Anterior cingulate cortex (tissue), 58 donors: Measurements from ENCODE around the gene RAB44.

ENCODE experiments used
- DNase-seq, 58 donors: peaks; one replicate each; lab custom pipeline; 2025; lab: John Stamatoyannopoulos, UW

The RAB44 gene

DNA sequence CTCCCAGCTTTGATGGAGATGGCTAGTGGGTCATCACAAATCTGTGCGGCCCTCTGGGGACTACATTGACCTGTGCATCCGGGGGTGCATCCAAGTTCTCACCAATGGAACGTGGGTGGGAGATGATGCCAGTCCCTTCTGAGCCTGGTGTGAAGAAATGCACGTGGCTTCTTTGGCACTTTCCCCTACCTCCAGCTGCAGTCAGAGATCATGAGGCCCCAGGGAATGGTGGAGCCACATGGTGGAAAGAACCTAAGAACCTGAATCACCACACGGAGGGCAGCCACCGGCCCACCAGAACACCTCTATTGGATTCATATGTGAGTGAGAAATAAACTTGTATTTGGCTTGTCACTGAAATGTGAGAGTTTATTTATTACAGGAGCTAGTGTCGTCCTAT lies 29.0 kb upstream of the RAB44 start:
- DNase-seq: no peak

DNA sequence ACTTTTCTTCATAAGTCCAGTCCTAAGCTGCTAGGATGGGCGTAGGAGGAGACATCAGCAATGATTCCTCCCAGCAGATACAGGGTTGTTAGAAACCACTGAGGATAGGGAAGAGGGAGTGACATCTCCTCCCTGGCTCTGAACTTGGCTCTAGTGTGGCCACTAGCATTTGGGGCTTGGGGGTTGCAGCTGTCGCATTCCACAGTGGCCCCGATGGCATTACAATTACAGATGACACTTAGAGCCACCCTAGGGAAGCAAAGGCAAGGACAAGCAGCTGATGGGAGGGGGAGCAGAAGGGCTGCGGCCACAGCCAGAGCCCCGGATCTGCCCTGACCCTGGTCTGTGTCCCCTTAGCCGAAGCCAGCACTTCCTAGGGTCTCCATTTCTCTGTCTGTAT lies 28.6 kb upstream of the RAB44 start:
- no peak for DNase-seq

DNA sequence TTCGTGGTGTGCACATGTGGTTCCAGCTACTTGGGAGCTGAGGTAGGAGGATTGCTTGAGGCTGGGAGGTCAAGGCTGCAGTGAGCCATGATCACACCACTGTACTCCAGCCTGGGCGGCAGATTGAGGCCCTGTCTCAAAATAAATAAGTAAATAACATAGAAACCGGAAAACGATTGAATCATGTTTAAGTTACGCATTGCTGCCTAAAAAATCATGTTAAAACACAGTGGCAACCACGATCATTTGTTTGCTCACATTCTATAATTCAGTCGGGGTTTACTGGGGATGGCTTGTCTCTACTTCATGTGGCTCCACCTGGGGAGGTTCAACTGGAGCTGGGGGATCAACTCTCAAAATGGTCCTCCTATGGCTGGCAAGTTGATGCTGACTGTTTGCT lies 27.4 kb upstream of the RAB44 start:
- no peak for DNase-seq

DNA sequence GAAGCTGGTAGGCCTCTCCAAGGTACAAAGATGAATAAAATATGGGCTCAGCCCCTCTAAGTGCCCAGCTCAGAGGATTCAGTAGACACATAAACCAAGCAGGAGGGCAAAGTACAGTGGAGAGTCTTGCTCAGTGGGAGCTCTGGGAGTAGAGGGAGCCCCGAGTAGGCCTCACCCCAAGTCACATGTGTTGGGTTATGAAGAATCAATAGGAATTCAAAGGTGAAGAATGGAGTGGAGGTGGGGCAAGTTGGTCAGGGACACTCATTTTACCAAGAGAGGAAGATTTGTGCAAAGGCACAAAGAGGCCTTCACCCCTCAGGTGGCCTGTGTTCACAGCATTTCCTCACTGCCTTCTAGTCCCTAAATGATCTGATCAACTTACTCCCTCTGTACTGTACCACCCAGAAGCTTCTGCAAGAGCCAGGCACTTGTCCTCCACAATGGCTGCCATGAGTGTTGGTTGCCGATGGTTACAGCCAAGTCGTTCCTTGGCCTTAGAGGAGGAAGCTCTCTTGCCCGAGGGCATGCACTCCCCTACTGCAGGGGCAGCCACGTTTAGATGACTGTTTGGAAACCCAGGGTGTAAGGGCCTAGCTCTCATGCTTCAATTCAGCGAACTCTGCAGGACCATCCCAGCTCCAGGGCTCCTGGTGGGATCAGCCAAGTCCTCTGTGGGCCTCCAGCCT lies 25.8 kb upstream of the RAB44 start:
- no peak for DNase-seq

DNA sequence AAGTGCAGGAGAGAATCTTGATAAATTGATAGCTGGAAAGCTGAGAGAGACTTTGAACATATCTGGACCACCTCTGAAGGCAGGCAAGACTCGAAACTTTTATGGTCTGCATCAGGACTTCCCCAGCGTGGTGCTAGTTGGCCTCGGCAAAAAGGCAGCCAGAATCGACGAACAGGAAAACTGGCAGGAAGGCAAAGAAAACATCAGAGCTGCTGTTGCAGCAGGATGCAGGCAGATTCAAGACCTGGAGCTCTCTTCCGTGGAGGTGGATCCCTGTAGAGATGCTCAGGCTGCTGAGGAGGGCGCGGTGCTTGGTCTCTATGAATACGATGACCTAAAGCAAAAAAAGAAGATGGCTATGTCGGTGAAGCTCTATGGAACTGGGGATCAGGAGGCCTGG lies 23.7 kb upstream of the RAB44 start:
- DNase-seq: no peak

DNA sequence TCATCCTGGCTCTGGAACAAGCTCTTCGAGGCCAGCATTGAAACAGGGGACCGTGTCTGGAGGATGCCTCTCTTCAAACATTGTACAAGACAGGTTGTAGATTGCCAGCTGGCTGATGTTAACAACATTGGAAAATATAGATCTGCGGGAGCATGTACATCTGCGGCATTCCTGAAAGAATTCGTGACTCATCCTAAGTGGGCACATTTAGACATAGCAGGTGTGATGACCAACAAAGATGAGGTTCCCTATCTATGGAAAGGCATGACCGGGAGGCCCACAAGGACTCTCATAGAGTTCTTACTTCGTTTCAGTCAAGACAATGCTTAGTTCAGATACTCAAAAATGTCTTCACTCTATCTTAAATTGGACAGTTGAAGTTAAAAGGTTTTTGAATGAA lies 22.7 kb upstream of the RAB44 start:
- DNase-seq: no peak

DNA sequence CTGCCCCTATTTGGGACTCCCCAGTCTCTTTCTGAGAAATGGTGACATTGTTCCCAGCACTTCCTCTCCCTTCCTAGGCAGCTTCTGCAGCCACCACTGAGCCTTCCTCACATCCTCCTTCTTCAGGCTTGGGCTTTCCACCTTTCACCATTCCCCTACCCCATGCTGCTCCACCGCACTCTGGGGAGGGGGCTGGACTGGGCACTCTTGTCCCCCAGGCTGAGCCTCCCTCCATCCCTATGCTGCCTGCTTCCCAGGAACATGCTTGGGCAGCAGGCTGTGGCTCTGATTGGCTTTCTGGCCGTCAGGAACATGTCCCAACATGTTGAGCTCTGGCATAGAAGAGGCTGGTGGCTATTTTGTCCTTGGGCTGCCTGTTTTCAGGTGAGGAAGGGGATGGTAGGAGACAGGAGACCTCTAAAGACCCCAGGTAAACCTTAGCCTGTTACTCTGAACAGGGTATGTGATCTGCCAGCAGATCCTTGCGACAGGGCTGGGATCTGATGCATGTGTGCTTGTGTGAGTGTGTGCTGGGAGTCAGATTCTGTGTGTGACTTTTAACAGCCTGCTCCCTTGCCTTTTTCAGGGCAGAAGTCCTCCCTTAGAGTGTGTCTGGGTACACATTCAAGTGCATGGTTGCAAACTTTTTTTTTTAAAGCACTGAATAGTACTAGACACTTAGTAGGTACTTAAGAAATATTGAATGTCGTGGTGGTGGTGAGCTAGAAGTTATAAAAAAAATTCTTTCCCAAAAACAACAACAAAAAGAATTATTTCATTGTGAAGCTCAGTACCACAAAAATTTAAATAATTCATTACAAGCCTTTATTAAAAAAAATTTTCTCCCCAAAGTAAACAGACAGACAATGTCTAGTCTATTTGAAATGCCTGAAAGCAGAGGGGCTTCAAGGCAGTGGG lies 21.2 kb upstream of the RAB44 start:
- peak in 3 of 58 donors; percentile 8 to 15 (median 10) for DNase-seq

DNA sequence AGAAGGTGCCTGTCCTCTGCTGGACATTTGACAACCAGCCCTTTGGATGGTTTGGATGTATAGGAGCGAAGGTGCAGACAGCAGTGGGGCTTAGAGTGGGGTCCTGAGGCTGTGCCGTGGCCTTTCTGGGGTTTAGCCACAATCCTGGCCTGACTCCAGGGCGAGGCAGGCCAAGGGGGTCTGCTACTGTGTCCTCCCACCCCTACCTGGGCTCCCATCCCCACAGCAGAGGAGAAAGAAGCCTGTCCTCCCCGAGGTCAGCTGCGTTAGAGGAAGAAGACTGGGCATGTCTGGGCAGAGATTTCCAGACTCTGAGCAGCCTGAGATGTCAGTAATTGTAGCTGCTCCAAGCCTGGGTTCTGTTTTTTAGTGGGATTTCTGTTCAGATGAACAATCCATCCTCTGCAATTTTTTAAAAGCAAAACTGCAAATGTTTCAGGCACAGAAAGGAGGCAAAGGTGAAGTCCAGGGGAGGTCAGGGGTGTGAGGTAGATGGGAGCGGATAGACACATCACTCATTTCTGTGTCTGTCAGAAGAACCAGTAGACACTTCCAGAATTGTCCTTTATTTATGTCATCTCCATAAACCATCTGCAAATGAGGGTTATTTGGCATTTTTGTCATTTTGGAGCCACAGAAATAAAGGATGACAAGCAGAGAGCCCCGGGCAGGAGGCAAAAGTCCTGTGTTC lies 20.4 kb upstream of the RAB44 start:
- peak in 3 of 58 donors; percentile 12 to 25 (median 18) for DNase-seq

DNA sequence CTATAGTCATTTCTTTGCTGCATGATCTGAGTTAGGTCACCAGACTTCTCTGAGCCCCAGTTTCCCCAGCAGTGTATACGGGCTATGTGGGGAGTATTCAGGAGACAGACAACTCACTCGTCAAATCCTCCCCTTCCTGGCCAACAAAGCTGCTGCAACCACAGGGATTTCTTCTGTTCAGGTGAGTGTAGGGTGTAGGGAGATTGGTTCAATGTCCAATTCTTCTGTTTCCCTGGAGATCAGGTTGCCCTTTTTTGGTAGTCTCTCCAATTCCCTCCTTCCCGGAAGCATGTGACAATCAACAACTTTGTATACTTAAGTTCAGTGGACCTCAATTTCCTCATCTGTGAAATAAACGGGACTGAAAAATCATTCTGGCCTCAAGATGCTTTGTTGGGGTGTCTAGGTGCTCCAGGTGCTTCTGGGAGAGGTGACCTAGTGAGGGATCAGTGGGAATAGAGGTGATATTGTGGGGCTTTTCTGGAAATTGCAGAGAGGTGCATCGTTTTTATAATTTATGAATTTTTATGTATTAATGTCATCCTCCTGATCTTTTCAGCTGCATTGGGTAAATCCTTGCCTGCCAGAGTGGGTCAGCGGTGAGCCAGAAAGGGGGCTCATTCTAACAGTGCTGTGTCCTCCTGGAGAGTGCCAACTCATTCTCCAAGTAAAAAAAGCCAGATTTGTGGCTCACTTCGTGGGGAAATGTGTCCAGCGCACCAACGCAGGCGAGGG lies 19.7 kb upstream of the RAB44 start:
- DNase-seq: peak in 2 of 58 donors; percentile 25 to 29

DNA sequence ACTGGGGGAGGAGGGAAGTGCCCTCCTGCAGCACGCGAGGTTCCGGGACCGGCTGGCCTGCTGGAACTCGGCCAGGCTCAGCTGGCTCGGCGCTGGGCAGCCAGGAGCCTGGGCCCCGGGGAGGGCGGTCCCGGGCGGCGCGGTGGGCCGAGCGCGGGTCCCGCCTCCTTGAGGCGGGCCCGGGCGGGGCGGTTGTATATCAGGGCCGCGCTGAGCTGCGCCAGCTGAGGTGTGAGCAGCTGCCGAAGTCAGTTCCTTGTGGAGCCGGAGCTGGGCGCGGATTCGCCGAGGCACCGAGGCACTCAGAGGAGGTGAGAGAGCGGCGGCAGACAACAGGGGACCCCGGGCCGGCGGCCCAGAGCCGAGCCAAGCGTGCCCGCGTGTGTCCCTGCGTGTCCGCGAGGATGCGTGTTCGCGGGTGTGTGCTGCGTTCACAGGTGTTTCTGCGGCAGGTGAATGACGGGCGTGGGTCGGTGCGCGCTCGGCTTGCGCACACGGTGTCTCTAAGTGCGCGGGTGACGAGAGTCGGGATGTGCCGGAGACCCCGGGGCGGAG lies 19.1 kb upstream of the RAB44 start, which contains the start of gene CDKN1A:
Gene CDKN1A, plus strand, starts transcription at position 227 of the 555 bp plus-strand sequence. CDS start 5,388 bp downstream, outside the sequence.
- DNase-seq: peak in 53 of 58 donors; percentile 28 to 91 (median 67)

DNA sequence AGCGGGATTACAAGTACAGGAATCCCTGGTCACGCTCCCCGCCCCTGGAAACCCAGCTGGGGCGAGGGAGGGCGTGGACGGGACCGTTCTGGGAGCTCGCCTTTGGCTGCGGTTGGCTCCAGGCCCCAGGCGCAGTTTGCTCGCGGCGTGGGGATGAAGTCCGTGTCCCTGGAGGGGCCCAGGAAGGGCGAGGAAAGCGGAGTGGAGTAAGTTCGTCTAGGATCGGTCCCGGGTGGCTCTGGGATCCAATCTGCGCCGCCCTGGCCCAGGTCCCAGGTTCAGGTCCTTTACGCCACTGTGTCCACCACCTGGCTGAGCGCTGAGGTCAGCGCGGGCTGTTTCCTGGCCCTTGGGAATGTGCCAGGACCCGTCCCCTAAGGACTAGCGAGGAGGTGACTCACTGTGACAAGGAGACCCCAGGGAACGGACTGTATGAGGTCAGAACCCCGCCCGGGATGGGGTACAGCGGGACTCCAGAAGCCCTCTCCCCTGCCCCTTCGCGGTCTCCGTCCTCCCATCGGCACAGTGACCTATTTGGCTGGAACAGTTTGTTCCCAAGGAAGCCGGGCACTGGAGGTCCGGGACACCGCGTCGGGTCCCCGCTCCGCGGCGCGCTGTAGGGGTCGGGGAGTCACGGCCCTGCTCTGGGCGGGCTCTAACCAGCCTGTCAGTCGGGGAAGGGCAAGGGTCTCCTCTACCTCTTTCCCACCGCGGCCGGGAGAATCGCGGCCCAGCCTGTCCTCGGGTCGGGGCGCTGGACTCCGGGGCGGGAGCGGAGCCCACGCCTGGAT lies 18.4 kb upstream of the RAB44 start:
- DNase-seq: peak in 21 of 58 donors; percentile 19 to 74 (median 42)

DNA sequence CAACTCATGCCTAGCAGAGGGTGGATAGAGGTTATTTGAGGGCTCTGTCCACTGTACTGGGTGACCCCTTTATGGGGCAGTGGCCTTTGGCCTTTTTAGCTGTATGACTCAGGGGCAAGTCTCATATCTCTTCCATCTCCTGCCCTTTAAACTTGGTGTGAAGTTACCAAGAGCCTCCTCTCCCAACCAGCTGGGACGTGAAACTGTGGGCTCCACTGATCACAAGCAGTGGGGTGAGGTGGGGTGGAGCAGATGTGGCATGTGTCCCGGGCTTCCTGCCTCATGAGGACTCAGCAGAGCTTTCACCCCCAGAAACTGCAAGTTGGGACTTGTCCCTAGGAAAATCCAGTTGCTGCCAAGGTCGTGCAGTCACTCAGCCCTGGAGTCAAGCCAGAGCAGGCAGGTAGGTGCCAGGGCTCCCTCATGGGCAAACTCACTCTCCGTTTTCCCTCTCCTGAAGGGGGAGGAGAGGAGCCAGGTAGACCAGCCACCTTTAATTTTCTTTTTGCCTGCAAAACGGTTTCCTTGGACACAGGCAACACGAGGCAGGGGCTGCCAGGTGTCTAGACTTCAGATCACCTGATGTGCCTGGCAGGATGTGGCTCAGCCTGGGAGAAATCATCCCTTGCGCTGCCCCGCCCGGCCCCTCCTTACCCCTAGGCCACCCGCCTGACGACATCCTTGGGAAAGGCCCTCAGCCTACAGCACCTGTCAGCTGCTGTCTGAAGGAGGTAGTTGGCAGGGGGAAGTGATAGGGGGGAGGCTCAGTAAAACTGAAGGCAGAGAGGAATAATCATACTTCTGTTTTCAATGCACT lies 15.1 kb upstream of the RAB44 start:
- DNase-seq: no peak

DNA sequence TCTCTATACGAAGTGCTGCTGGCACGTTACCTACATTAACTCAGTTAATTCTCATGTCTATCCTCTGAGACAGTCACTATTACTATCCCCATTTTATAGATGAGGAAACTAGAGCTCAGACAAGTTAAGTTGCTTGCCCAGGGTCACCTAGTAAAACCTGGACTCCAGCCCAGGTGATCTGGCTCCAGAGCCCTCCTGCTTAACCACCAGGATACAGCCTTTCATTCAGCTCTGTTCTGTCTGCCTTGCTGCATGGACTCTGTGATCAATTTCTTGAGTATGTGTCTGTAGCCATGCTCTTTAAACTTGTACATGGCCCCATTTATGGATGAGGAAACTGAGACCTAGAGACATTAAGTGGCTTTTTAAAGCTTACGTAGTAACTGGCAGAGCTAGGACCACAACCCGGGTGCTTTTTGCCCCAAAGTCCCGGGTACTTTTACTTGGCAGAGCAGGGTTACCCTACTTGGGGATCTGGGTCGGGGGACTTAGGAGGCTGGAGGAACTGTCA lies 14.4 kb upstream of the RAB44 start:
- DNase-seq: no peak

DNA sequence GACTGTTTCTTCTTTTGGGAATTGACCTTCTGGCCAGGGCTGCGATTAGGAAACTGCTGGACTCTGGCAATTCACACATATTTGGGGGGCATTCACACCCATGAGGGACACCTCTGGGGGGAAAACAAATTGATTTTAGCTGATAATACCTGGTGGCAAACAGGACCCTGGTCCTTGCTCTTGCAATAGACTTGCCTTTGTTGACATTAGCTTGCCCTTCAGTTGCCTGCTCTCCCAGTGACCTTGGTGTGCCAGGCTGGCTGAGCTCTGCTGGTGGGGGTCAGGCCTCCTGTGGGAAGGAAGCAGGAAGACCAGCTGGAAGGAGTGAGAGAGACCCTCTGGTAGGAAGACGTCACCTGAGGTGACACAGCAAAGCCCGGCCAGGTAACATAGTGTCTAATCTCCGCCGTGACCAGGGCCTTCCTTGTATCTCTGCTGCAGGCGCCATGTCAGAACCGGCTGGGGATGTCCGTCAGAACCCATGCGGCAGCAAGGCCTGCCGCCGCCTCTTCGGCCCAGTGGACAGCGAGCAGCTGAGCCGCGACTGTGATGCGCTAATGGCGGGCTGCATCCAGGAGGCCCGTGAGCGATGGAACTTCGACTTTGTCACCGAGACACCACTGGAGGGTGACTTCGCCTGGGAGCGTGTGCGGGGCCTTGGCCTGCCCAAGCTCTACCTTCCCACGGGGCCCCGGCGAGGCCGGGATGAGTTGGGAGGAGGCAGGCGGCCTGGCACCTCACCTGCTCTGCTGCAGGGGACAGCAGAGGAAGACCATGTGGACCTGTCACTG lies 13.8 kb upstream of the RAB44 start:
- no peak for DNase-seq

DNA sequence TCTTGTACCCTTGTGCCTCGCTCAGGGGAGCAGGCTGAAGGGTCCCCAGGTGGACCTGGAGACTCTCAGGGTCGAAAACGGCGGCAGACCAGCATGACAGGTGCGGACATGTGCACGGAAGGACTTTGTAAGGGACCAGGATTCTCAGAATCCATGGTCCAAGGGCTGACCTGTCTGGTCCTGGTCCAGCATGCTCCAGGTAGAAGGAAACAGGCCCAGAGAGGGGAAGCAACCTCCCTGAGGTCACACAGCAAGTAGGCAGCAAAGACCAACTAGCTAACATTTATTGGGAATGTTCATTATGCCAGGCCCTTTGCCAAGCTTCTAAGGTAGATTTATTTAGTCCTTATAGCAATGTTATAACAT lies 13.2 kb upstream of the RAB44 start:
- no peak for DNase-seq

DNA sequence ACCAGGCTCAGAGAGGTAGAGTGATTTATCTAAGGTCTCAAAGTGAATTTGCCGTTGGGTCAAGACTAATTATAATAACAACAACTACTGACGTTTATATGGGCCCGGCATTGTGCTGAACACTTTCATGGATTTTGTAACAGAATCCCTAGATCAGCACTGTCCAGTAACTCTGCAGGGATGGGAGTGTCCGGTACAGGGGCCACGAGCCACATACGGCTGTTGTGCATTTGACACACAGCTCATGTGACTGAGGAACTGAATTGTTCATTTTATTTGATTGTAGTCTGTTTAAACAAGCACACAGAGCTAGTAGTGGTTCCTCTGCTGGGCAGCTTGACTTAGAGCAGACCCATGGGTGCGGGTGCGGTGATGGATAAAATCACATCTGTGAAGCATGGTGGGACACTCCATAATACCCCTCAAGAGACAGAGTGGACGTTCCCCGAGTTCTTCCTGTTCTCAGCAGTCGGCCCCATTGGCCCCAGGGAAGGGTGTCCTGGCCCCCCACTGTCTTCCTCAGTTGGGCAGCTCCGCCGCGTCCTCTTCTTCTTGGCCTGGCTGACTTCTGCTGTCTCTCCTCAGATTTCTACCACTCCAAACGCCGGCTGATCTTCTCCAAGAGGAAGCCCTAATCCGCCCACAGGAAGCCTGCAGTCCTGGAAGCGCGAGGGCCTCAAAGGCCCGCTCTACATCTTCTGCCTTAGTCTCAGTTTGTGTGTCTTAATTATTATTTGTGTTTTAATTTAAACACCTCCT lies 12.3 kb upstream of the RAB44 start:
- DNase-seq: no peak
